ENCODE results near the gene UPK1A.
"Not testable (repeated sequence)": the region's sequence is repeated elsewhere in the genome, so short reads cannot be mapped to it uniquely, and the experiment has no call there.

Gene UPK1A

DNA sequence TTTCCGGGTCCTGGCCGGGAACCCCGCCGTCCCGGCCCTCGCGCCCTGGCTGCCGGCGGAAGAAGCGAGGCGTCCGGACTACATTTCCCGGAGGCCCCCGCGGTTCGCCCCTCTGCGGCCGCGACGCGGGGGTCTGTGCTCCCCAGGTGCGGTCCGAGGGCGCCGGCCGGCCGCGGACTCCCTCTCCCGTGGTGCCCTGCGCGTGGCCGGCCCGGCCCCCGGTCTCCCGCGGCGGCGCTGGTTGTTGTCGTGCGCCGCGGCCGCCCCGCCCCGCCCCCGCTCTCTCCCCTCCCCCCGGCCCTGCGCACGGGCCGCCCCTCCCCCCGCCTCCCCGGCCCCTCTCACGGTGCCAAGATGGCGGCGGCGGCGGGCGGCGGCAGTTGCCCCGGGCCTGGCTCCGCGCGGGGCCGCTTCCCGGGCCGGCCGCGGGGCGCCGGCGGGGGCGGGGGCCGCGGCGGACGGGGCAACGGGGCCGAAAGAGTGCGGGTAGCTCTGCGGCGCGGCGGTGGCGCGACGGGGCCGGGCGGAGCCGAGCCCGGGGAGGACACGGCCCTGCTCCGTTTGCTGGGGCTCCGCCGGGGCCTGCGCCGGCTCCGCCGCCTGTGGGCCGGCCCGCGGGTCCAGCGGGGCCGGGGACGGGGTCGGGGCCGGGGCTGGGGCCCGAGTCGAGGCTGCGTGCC is 51.5 kb downstream of the UPK1A start, which contains the start of gene KMT2B:
Gene KMT2B, plus strand, starts transcription at position 339 of the 680 bp plus-strand sequence. Its CDS starts 16 bp downstream, at position 355.
- peak; percentile 91 for DNase-seq (ENCODE audit: low read depth in 2 of 2)

- DNase-seq (ENCODE audit: low read depth in 2 of 2): no peak
Observed at GRCh38 chr19:35718345-35719041, 52.2 kb downstream of the UPK1A start.

- no peak for DNase-seq (ENCODE audit: low read depth in 2 of 2)
Observed at GRCh38 chr19:35719402-35720162, 53.3 kb downstream of the UPK1A start.

- no peak for DNase-seq (ENCODE audit: low read depth in 2 of 2)
Observed at GRCh38 chr19:35720163-35720524, 53.8 kb downstream of the UPK1A start.

DNA sequence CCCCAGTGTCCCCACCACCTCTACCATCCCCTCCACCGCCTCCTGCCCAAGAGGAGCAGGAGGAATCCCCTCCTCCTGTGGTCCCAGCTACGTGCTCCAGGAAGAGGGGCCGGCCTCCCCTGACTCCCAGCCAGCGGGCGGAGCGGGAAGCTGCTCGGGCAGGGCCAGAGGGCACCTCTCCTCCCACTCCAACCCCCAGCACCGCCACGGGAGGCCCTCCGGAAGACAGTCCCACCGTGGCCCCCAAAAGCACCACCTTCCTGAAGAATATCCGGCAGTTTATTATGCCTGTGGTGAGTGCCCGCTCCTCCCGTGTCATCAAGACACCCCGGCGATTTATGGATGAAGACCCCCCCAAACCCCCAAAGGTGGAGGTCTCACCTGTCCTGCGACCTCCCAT is 54.3 kb downstream of the UPK1A start:
- no peak for DNase-seq (ENCODE audit: low read depth in 2 of 2)

DNA sequence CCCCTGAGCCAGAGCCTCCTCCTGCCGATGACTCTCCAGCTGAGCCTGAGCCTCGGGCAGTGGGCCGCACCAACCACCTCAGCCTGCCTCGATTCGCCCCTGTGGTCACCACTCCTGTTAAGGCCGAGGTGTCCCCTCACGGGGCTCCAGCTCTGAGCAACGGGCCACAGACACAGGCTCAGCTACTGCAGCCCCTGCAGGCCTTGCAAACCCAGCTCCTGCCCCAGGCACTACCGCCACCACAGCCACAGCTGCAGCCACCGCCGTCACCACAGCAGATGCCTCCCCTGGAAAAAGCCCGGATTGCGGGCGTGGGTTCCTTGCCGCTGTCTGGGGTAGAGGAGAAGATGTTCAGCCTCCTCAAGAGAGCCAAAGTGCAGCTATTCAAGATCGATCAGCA is 55.1 kb downstream of the UPK1A start:
- no peak for DNase-seq (ENCODE audit: low read depth in 2 of 2)

DNA sequence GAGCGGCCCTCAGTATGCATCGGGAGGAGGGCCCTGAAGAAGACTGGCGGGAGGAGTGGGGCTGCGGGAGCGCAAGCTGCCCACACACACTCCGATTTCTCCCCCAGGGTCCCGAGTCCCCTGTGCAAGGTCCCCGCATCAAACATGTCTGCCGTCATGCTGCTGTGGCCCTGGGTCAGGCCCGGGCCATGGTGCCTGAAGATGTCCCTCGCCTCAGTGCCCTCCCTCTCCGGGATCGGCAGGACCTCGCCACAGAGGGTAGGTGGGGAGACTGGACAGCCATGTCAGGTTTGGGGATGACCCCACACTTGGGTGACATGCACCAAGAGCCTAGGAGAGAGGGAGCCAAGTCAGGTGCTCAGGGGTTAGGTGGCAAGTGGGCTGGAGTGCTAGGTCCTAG is 56.1 kb downstream of the UPK1A start:
- DNase-seq (ENCODE audit: low read depth in 2 of 2): no peak

- DNase-seq (ENCODE audit: low read depth in 2 of 2): no peak
Observed at GRCh38 chr19:35722897-35723296, 56.6 kb downstream of the UPK1A start.

GRCh38 chr19:35723671-35724070 is 57.4 kb downstream of the UPK1A start:
- DNase-seq (ENCODE audit: low read depth in 2 of 2): no peak

GRCh38 chr19:35724132-35724531 is 57.8 kb downstream of the UPK1A start:
- DNase-seq (ENCODE audit: low read depth in 2 of 2): not testable (repeated sequence)

DNA sequence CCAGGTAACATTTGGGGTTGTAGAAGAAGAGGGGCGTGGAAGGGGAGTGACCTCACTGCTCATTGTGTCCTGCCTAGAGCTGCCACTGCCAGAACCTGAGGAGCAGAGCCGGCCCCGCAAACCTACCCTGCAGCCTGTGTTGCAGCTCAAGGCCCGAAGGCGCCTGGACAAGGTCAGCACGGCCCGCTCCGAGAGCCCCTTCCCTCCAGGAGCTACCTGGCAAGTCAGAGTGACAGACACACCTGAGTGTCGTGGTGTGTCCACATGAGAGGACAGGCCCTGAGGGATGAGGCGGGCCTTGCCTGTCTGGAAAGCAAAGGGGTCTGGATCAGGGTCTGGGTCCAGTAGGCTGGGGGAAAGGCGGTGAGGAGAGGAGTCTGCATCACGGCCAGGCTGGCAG is 58.2 kb downstream of the UPK1A start:
- DNase-seq (ENCODE audit: low read depth in 2 of 2): no peak

GRCh38 chr19:35725216-35725861 is 59.0 kb downstream of the UPK1A start:
- DNase-seq (ENCODE audit: low read depth in 2 of 2): no peak

DNA sequence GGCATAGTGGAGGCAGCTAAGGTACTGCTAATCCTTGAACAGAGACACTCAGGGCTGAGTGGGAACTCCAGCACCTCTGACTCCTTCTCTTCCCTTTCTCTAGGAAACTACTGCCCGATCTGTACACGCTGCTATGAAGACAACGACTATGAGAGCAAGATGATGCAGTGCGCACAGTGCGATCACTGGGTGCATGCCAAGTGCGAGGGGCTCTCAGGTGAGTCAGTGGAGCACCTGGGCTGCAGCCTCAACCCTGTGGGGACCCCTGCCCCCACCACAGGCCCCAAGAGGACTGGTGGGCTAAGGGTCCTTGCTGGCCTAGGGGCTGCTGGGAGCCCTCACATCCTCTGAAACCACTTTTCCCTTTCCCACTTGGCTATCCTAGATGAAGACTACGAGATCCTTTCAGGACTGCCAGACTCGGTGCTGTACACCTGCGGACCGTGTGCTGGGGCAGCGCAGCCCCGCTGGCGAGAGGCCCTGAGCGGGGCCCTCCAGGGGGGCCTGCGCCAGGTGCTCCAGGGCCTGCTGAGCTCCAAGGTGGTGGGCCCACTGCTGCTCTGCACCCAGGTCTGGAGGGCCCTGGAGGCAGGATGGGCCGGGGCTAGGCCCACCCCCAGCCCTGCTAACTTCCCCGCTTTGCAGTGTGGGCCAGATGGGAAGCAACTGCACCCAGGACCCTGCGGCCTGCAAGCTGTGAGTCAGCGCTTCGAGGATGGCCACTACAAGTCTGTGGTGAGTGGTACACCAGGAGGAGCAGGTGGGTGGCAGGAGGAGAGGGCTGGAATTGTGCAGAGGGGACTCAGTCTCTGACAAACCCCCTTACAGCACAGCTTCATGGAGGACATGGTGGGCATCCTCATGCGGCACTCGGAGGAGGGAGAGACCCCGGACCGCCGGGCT is 61.0 kb downstream of the UPK1A start:
- no peak for DNase-seq (ENCODE audit: low read depth in 2 of 2)

All from fibroblast of skin of left biceps (primary cell).